Stimulated activated CD8-positive, alpha-beta memory T cell treated with anti-CD3 and anti-CD28 coated beads, Interleukin-4, amount 100 ng/mL, for 24 hours (primary cell): ENCODE results near the gene GRIN2B.

Source experiments
- DNase-seq: peaks from one replicate; pipeline ENCODE4 v3.0.0-alpha.2; 2020; ENCODE audit warnings: low read depth

The GRIN2B gene

GRCh38 chr12:13981296-13981962 lies at the start of gene GRIN2B:
Gene GRIN2B, minus strand, starts transcription at chr12:13981602. Its CDS starts 115,394 bp downstream, at chr12:13866208.
- no peak for DNase-seq

DNA sequence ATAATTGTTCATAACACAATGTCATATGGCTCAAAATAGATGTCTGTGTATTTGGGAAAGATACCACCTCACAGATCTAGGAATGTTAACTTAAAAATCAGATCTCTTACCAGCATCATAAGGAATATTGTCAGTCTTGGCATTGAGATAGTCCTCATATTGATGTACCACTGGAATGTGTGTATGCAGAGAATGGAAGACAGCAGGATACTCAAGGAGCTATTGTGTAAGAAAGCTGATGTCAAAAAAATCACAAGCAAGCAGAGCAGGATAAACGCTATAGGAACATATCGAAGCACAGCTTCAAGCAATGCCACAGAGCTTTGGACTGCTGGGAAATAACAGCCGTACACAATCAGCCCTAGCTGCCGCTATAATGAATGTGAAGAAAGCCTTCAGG lies 45.1 kb upstream of the GRIN2B start:
- DNase-seq, result no peak

GRCh38 chr12:14024591-14024990 lies 43.2 kb upstream of the GRIN2B start:
- no peak for DNase-seq

DNA sequence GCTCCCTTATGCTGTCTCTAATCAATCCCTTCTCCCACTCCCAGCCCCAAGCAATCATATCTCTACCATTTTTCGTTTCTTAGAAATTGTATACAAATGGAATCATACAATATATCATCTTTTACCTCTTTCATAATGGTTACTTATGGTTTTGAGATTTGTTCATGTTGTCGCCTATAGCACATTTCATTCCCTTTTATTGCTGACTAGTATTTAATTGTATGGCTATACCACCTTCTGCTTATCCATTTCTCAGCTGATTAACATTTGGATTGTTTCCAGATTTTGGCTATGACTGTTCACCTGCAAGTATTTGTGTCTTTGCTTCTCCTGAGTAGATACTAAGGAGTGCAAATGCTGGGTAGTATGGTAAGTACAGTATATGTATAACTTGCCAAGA lies 36.7 kb upstream of the GRIN2B start:
- DNase-seq, result no peak

DNA sequence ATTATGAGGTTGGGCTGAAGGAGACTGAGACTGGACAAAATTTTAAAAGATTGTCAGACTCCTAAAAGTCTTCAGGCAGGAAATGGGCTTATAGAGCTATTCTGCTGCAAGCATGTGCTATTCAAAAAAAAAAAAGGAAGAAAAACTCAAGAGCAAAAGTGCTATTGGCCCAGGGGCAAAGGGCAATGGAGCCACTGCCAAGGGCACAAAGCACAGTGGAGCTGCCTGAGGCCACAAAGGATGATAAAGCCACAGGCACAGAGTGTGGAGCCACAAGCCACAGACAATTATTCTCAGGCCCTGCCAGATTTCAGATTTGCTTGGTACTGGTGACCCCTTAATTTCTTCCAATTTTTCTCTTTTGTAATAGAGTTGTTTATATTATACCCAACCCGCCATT lies 29.6 kb upstream of the GRIN2B start:
- no peak for DNase-seq

DNA sequence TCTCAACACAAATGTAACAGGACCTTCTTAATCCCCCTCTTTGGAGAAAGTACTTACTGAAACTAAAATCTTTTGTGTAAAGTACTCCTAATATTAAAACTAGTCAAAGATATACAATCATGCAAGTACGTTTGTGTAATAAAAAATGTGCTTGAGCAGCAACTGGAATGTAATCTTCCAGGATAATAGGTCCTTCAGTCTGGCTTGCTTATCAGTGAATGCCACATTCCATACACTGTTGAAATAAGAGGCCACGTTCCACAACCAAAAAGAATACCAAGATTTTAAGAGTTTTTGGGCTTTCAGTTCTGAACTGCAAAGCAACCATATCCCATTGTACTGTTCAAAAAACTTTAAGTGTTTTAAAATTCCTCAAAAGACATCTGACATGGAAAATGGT lies 26.2 kb upstream of the GRIN2B start:
- no peak for DNase-seq

- no peak for DNase-seq
These were observed 11.2 kb upstream of the GRIN2B start for GRCh38 chr12:13992585-13992984.

GRCh38 chr12:13992106-13992505 lies 10.7 kb upstream of the GRIN2B start:
- DNase-seq, result no peak

DNA sequence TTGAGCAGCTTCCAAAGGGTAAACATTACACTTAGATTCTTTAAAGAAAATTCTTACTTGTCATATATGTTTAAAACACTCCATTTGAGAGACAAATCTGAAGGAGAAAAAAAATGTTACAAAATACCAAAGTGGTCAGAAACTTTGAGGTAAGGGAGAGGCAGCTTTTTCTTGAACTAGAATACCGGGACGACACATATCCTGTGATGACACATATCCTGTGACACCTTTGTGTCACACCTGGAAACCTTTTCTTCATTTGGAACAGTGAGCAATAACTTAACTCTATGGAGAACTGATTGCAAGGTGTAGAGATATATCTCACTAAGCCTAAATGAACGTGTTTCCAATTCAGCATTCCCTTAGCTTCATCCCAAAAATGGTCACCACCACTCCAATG lies 4.6 kb upstream of the GRIN2B start:
- DNase-seq, result no peak

- no peak for DNase-seq
These were observed 588 bp upstream of the GRIN2B start for GRCh38 chr12:13981990-13982389.

GRCh38 chr12:13980538-13981295 lies 685 bp downstream of the GRIN2B start:
- no peak for DNase-seq

DNA sequence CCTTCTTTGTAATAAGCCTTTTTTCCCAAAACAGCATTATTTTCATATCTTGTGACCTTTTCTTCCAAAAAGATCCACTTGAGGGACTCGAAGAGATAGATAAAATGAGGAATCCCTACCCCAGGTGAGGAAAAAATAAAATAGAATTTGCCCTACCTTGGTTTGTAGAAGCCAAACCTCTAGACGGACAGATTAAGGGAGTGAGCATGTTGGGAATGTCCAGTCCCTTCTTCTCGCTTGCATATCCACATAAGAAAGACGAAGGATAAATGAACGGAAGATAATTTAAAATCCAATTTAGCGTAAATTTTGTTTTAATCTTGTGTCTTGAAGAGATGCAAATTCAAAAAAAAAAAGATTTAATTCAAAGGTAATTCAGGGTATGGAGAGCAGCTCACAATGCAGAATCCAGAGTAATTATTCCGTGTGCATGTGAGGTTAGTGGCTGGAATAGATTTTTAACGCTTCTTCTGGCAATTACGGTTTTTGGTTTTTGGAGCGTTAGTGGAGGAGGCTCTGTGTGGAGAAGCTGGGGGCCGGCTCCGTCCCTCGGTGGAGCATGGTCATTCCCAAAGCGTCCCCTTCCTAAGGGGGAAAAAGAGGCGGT lies 1.5 kb downstream of the GRIN2B start:
- no peak for DNase-seq

GRCh38 chr12:13978876-13979275 lies 2.5 kb downstream of the GRIN2B start:
- DNase-seq, result no peak

GRCh38 chr12:13976880-13977279 lies 4.5 kb downstream of the GRIN2B start:
- no peak for DNase-seq

- DNase-seq, result no peak
These were observed 5.3 kb downstream of the GRIN2B start for GRCh38 chr12:13976028-13976584.

GRCh38 chr12:13973996-13974395 lies 7.4 kb downstream of the GRIN2B start:
- no peak for DNase-seq

DNA sequence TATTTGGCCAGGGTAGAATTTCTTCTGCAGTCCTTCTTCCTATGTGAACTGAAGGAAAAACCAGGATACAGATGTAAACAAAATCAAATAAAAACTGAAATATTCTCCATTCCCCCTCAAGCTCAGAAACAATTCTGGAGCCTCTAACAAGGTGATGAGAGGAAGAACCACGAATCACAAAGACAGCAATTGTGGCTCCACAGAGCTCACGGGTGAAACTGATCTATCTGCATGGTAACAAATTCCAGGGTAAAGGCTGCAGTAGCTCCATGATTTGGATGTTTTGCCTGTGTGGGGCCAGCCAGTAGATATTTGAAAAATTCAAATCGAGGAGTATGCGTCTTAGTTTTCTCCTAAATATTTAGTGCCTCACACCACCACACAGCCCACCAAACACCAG lies 10.6 kb downstream of the GRIN2B start:
- no peak for DNase-seq

- DNase-seq, result no peak
These were observed 13.1 kb downstream of the GRIN2B start for GRCh38 chr12:13968281-13968680.

GRCh38 chr12:13964666-13965065 lies 16.7 kb downstream of the GRIN2B start:
- no peak for DNase-seq

- no peak for DNase-seq
These were observed 18.7 kb downstream of the GRIN2B start for GRCh38 chr12:13962699-13963098.

- DNase-seq, result no peak
These were observed 19.4 kb downstream of the GRIN2B start for GRCh38 chr12:13961971-13962370.

DNA sequence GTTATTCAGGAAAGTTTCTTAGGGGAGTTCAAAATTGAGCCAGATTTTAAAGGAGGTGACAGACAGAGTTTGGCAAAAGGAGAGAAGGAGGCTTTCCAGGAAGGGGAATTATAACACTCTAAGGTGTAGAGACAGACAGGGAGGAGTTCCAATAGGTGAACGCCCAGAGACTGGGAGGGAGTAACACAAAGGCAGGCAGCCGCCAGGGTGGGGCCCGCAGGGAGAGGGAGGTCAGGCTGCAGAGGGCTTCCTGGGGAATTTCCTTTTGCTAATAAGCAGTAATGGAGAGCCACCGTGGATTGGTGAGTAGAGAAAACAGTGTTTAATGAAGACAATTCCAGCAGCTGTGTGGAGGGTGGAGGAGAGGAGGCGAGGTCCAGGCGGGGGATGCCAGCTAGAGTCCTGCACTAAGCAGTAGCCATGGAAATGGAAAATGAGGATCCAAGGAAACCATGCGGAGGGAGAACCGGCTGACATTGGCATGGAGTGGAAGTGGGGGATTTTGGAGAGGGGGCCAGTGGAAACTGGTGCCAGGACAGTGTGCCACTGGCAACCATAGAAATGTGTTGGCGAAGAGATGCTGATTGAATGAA lies 22.2 kb downstream of the GRIN2B start:
- no peak for DNase-seq

- no peak for DNase-seq
These were observed 23.8 kb downstream of the GRIN2B start for GRCh38 chr12:13957576-13957975.
